Tibial nerve (tissue), 4 donors: ENCODE data around the gene ITGA5. TPM values are rescaled to one million over a fixed set of nuclear protein-coding genes. Genes with fewer than 3 reads are reported as not detected.

Source experiments
- DNase-seq, 2 donors: peaks; one replicate each; pipeline ENCODE4 v3.0.0-alpha.2; 2019; ENCODE audit warnings: low spot score in 2 of 2
- H3K27ac ChIP-seq, 4 donors: fragments of 200-600 bp; sonication (generic) in 3 of 4; one replicate each; pipeline ENCODE4 v1.5.1; 2017 to 2019; ENCODE audit warnings: mild to moderate bottlenecking in 1 of 4
- H3K27me3 ChIP-seq, 2 donors: fragments of 200-600 bp; sonication (generic) in 1 of 2; one replicate each; pipeline versions ENCODE4 v1.5.1 to v1.6.0; 2017 to 2019
- H3K36me3 ChIP-seq, 3 donors: fragments of 200-600 bp; sonication (generic); one replicate each; pipeline ENCODE4 v1.5.1; 2018 to 2019
- H3K4me1 ChIP-seq, 4 donors: fragments of 200-600 bp; sonication (generic) in 3 of 4; one replicate each; pipeline ENCODE4 v1.5.1; 2017 to 2019
- H3K4me3 ChIP-seq, 4 donors: fragments of 200-600 bp; sonication (generic) in 3 of 4; one replicate each; pipeline ENCODE4 v1.5.1; 2017 to 2019; ENCODE audit warnings: mild to moderate bottlenecking in 1 of 4, moderate library complexity in 1 of 4
- H3K9me3 ChIP-seq, 4 donors: fragments of 200-600 bp; sonication (generic) in 3 of 4; one replicate each; pipeline ENCODE4 v1.5.1; 2017 to 2019
- CTCF ChIP-seq, 5 experiments: fragments of 200-600 bp in 3 of 5; fragments of 450-650 bp in 2 of 5; sonication (generic) in 3 of 5; IDR thresholded peaks; one replicate each; pipeline ENCODE4 v1.5.1; 2016 to 2019; ENCODE audit warnings: antibody characterized with exemption in 5 of 5, mild to moderate bottlenecking in 3 of 5, moderate library complexity in 2 of 5
- EP300 ChIP-seq, 2 donors: sonication (generic); formaldehyde crosslinking; IDR thresholded peaks; one replicate each; pipeline ENCODE4 v1.6.1; 2017; ENCODE audit warnings: antibody characterized with exemption in 2 of 2, mild to moderate bottlenecking in 1 of 2
- POLR2A ChIP-seq, 2 donors: fragments of 450-650 bp; IDR thresholded peaks; one replicate each; pipeline ENCODE4 v1.6.1; 2017; ENCODE audit warnings: antibody characterized with exemption in 2 of 2, mild to moderate bottlenecking in 2 of 2, moderate library complexity in 2 of 2
- WGBS, 2 donors: methylation state at CpG; one replicate each; pipeline ENCODE4 v1.1.5; 2018; 5-methylcytosine and 5-hydroxymethylcytosine counted together
- total RNA-seq, 4 donors: library from RNA; depleted of rRNA; stranded (reverse); fragments of >200 nt; gene quantifications; one replicate each; pipeline ENCODE4 v1.1.0, GENCODE V29; 2016

The ITGA5 gene
- total RNA-seq, 4 donors from 2014 or later: 73.6 to 145 (median 123) TPM

- H3K36me3 ChIP-seq: no peaks in the 10 kb centered on the region
- H3K27me3 ChIP-seq: no peaks in the 10 kb centered on the region
- no peak for DNase-seq
- no peaks in the 10 kb centered on the region for H3K9me3 ChIP-seq
- TF ChIP-seq CTCF (IDR thresholded peaks at IDR 0.05) (no peak), POLR2A (IDR thresholded peaks at IDR 0.05) (no peak), EP300 (IDR thresholded peaks at IDR 0.05) (no peak)
- peak overlapping the region; percentile 48 to 95 (median 72) for H3K27ac ChIP-seq
- no peak overlapping the region for H3K4me3 ChIP-seq
- H3K4me1 ChIP-seq: peaks cover 0 to 84% (median 17%) of the 10 kb centered on the region in 4 donors
- WGBS, 2 donors: 65 to 79% methylated on average over 2 of the region's 2 CpGs
These were observed 2.8 kb upstream of the ITGA5 start for GRCh38 chr12:54421879-54422250.

GRCh38 chr12:54421175-54421878, 2.3 kb upstream of the ITGA5 start:
- peak; percentile 59 to 69 for DNase-seq
- no peaks in the 10 kb centered on the region for H3K9me3 ChIP-seq
- peak overlapping the region in 1 of 4 donors; percentile 89 for H3K4me3 ChIP-seq
- H3K4me1 ChIP-seq: peaks cover 0 to 86% (median 20%) of the 10 kb centered on the region in 4 donors
- 45 to 54% methylated on average over 4 of the region's 4 CpGs for WGBS, 2 donors
- H3K36me3 ChIP-seq: no peaks in the 10 kb centered on the region
- peak overlapping the region; percentile 48 to 95 (median 84) for H3K27ac ChIP-seq
- H3K27me3 ChIP-seq: no peaks in the 10 kb centered on the region
- TF ChIP-seq CTCF (IDR thresholded peaks at IDR 0.05): no peak
- TF ChIP-seq EP300 (IDR thresholded peaks at IDR 0.05): peak in 1 of 2 donors; percentile 37

GRCh38 chr12:54420766-54421144, 1.7 kb upstream of the ITGA5 start:
- TF ChIP-seq EP300 (IDR thresholded peaks at IDR 0.05): no peak
- TF ChIP-seq CTCF (IDR thresholded peaks at IDR 0.05): no peak
- TF ChIP-seq POLR2A (IDR thresholded peaks at IDR 0.05): no peak
- no peaks in the 10 kb centered on the region for H3K9me3 ChIP-seq
- WGBS, 2 donors: 23 to 60% methylated on average over 2 of the region's 2 CpGs
- H3K4me1 ChIP-seq: peaks cover 0 to 86% (median 22%) of the 10 kb centered on the region in 4 donors
- no peaks in the 10 kb centered on the region for H3K36me3 ChIP-seq
- H3K4me3 ChIP-seq: peak overlapping the region in 1 of 4 donors; percentile 89
- H3K27me3 ChIP-seq: no peaks in the 10 kb centered on the region
- DNase-seq: peak; percentile 37 to 61
- H3K27ac ChIP-seq: peak overlapping the region; percentile 48 to 95 (median 82)

GRCh38 chr12:54418441-54419087, 502 bp downstream of the ITGA5 start:
- Histone ChIP-seq H3K4me3 (peak overlapping the region; percentile 70 to 89 (median 81)), H3K27me3 (no peaks in the 10 kb centered on the region), H3K36me3 (no peaks in the 10 kb centered on the region), H3K4me1 (peaks cover 0 to 86% (median 38%) of the 10 kb centered on the region in 4 donors), H3K9me3 (no peaks in the 10 kb centered on the region), H3K27ac (peak overlapping the region; percentile 85 to 95 (median 91))
- no peak for DNase-seq
- TF ChIP-seq POLR2A (IDR thresholded peaks at IDR 0.05): no peak
- no peak for TF ChIP-seq EP300 (IDR thresholded peaks at IDR 0.05)
- no peak for TF ChIP-seq CTCF (IDR thresholded peaks at IDR 0.05)
- WGBS, 2 donors: 0 to 1% methylated on average over 34 to 35 of the region's 35 CpGs
